Measurements from ENCODE around the gene UBXN10.

UBXN10 gene

DNA sequence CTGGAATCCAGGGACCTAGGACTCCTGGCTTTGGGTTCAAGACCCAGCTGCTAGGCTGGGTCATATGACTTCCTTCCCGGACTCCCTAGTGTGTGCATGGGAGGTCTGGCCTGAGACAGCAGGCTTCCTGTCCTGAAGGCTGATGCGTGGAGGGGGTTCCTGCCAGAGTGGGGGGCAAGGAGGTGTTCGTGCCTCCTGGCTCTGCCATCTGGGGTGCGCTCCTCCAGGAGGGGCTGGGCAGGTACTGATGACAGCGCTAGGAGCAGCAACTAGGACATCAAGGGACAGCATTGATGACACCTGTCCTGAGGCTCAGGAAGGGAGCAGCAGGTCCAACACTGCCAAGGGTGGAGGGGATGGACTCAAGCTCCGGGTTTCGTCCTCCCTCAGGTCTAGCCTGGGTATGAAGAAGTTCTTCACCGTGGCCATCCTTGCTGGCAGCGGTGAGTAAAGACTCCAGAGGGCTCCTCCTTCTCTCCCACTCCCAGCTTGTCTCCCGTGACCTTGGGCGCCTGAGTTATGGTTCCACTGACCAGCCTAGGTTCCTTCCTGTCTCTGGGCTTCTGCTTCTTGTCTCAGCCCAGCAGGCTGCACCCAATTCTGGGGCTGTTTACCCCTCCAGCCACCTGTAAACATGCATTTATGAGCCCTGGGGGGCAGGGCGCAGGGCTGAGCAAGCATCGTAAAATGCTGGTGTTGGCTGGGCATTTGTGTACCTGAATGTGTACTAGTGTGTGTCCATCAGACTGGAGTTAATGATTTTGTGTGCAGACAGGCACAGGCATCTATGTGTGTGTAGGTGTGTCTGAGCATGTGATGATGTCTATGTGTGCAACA lies 45.9 kb upstream of the UBXN10 start:
- TF ChIP-seq, protein P1, sequence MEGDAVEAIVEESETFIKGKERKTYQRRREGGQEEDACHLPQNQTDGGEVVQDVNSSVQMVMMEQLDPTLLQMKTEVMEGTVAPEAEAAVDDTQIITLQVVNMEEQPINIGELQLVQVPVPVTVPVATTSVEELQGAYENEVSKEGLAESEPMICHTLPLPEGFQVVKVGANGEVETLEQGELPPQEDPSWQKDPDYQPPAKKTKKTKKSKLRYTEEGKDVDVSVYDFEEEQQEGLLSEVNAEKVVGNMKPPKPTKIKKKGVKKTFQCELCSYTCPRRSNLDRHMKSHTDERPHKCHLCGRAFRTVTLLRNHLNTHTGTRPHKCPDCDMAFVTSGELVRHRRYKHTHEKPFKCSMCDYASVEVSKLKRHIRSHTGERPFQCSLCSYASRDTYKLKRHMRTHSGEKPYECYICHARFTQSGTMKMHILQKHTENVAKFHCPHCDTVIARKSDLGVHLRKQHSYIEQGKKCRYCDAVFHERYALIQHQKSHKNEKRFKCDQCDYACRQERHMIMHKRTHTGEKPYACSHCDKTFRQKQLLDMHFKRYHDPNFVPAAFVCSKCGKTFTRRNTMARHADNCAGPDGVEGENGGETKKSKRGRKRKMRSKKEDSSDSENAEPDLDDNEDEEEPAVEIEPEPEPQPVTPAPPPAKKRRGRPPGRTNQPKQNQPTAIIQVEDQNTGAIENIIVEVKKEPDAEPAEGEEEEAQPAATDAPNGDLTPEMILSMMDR (IDR thresholded peaks at IDR 0.05), result no peak

GRCh38 chr1:20141001-20141400 lies 44.9 kb upstream of the UBXN10 start:
- TF ChIP-seq, protein P1 (IDR thresholded peaks at IDR 0.05), result no peak

DNA sequence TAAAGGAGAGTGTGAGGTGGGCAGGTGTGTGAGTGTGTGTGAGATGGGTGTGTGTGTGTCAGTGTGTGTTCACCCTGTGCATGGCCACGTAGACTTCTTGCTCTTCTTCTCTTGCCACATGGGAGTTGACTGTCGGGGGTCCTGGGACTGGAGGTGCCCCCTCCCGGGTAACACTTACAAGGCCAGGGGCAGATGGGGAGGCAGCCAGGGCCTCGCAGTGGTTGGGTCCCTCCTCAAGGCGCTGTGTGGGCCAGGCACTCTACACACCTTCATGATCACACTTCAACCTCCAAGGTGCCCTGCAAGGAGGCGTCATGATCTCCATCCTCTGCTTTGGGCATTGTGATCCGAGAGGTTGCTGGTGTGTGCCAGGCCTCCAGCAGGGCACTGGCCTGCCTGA lies 44.4 kb upstream of the UBXN10 start:
- TF ChIP-seq, protein P1 (IDR thresholded peaks at IDR 0.05), result no peak

- TF ChIP-seq, protein P1 (IDR thresholded peaks at IDR 0.05), result no peak
These were observed 43.7 kb upstream of the UBXN10 start for GRCh38 chr1:20142001-20142710.

GRCh38 chr1:20143318-20143717 lies 42.6 kb upstream of the UBXN10 start:
- TF ChIP-seq, protein P1 (IDR thresholded peaks at IDR 0.05), result no peak

- TF ChIP-seq, protein P1 (IDR thresholded peaks at IDR 0.05), result no peak
These were observed 41.9 kb upstream of the UBXN10 start for GRCh38 chr1:20143734-20144565.

DNA sequence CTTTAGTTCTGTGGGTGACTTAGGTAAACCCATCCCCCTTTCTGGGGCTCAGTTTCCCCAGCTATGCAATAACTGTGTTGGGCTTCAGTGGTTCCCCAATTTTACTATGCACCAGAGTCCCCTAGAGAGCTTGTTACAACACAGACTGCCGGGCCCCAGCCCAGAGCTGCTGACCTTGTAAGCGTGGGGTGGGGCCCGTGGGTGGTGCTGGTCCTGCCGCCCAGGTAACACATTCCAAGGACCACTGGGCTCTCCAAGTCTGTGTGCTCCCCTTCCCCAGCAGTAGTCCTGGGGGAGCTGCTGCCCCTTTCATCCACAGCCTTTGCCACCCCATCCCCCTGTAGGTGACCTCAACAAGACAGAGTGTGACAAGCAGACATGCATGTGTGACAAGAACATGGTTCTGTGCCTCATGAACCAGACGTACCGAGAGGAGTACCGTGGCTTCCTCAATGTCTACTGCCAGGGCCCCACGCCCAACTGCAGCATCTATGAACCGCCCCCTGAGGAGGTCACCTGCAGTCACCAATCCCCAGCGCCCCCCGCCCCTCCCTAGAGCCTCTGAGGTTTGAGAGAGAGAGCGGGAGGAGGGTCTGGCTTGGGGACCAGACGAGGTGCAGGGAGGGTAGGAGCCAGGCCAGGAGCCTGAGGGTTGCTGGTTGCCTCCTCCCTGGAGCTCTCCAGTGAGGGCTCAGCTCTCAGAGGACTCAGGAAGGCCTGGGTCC lies 37.9 kb upstream of the UBXN10 start:
- TF ChIP-seq, protein P1 (IDR thresholded peaks at IDR 0.05), result no peak

Measured in LNCAP (cell line).